Measurements from ENCODE around the gene PLOD3.

GRCh38 chr7:101159696-101160674, 57.4 kb downstream of the PLOD3 start:
- no peak for TF ChIP-seq POLR2A (IDR thresholded peaks at IDR 0.05)
- TF ChIP-seq CTCF (IDR thresholded peaks at IDR 0.05): no peak
